Fibroblast of pulmonary artery (primary cell): ENCODE data around the gene CHST9.

Experiments
- DNase-seq: peaks from one replicate; pipeline ENCODE4 v3.0.0-alpha.2; 2010; ENCODE audit warnings: low read depth
- H3K4me3 ChIP-seq: replicated peaks from 2 replicates; pipeline ENCODE4 v1.5.1; 2011; ENCODE audit warnings: low read depth, mild to moderate bottlenecking, control low read depth, low read length, moderate library complexity
- CTCF ChIP-seq: IDR thresholded peaks from 2 replicates; pipeline ENCODE4 v1.5.1; 2011; ENCODE audit warnings: mild to moderate bottlenecking, control low read depth, low read length, inconsistent platforms; ENCODE audit errors: missing control alignments

The CHST9 gene

GRCh38 chr18:26926066-26926675 lies 258.9 kb downstream of the CHST9 start:
- H3K4me3 ChIP-seq: no peak overlapping the region
- no peak for DNase-seq
- TF ChIP-seq CTCF: no peak

GRCh38 chr18:26925313-26925712 lies 259.8 kb downstream of the CHST9 start:
- no peak for DNase-seq
- no peak overlapping the region for H3K4me3 ChIP-seq
- TF ChIP-seq CTCF: no peak

- no peak for TF ChIP-seq CTCF
- no peak for DNase-seq
- no peak overlapping the region for H3K4me3 ChIP-seq
These were observed 262.8 kb downstream of the CHST9 start for GRCh38 chr18:26922313-26922712.

DNA sequence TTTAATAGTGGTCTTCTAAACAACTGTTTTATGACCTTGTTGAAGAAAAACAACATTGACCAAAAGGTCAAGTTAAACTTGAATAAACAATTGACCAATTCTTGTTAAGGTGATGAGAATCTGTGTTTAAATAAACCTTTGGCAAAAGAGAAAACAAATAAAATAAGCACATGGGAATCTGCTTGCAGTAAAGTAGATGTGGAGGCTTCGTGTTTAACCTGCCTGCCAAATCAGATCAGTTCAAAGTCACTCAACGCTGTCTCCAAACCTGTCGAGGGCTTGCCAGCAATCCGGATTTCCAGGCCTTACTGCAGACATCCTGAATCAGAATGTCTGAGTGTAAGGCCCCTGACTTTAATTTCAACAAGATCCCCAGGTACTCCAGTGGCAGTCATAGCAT lies 264.5 kb downstream of the CHST9 start:
- no peak for DNase-seq
- H3K4me3 ChIP-seq: no peak overlapping the region
- no peak for TF ChIP-seq CTCF

GRCh38 chr18:26919627-26920026 lies 265.5 kb downstream of the CHST9 start:
- peak; percentile 3 for DNase-seq
- H3K4me3 ChIP-seq: no peak overlapping the region
- no peak for TF ChIP-seq CTCF

- no peak for TF ChIP-seq CTCF
These were observed 265.9 kb downstream of the CHST9 start for GRCh38 chr18:26919201-26919600.

DNA sequence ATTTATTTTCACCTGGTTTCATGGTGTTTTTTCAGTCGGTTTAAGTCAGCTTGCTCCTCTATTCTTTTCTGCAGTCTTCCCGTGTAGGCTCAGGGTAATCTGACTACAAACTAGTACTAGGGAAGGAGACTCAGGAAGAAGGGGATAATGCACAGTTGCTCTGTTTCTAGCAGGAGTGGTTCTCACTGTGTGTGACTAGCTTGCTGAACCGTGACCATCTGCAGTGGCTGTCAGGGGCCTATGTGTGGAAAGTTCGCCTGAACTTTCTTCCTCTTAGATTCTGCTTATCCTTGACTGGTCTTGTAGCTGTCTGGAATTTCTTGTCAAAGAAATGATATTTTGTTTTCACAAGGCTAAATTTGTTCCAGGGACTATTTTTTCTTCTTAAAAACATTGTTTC lies 273.3 kb downstream of the CHST9 start:
- TF ChIP-seq CTCF: no peak
- DNase-seq: no peak
- H3K4me3 ChIP-seq: no peak overlapping the region

More at GRCh38 chr18:26919201-26919600, 265.9 kb downstream of the CHST9 start:
- H3K4me3 ChIP-seq: no peak overlapping the region
- no peak for DNase-seq
